Fibroblast of lung (primary cell): ENCODE data around the gene HDAC10. TPM values are rescaled to one million over a fixed set of nuclear protein-coding genes. Genes with fewer than 3 reads are reported as not detected.

ENCODE experiments used
- DNase-seq, 2 donors: peaks; one replicate each; pipeline versions ENCODE4 v3.0.0 to v3.0.0-alpha.2; 2010; ENCODE audit warnings: low read depth in 2 of 2
- H2AFZ ChIP-seq: 2 replicates; pipeline ENCODE4 v1.5.1; 2012; ENCODE audit warnings: low read length, control low read depth, inconsistent platforms
- H3K27ac ChIP-seq: 2 replicates; pipeline ENCODE4 v1.5.1; 2011; ENCODE audit warnings: low read length, control low read depth; ENCODE audit not compliant: insufficient read depth
- H3K27me3 ChIP-seq: 2 replicates; pipeline ENCODE4 v1.5.1; 2011; ENCODE audit warnings: mild to moderate bottlenecking, low read length; ENCODE audit not compliant: control insufficient read depth, insufficient read depth
- H3K36me3 ChIP-seq: 2 replicates; pipeline ENCODE4 v1.5.1; 2011; ENCODE audit warnings: low read length; ENCODE audit not compliant: control insufficient read depth, insufficient read depth
- H3K4me1 ChIP-seq: 2 replicates; pipeline ENCODE4 v1.5.1; 2011; ENCODE audit warnings: low read length; ENCODE audit not compliant: control insufficient read depth, insufficient read depth; ENCODE audit errors: extremely low read depth
- H3K4me2 ChIP-seq: 2 replicates; pipeline ENCODE4 v1.5.1; 2011; ENCODE audit warnings: low read length, control low read depth; ENCODE audit not compliant: insufficient read depth; ENCODE audit errors: extremely low read depth
- H3K4me3 ChIP-seq, 4 experiments: fragments of 200-600 bp in 1 of 4; sonication (generic) in 1 of 4; replicated peaks in 1 of 4; 2 replicates each; pipeline ENCODE4 v1.5.1; 2011 to 2016; ENCODE audit warnings: low read length in 4 of 4, low read depth in 3 of 4, mild to moderate bottlenecking in 3 of 4, control low read depth in 2 of 4, inconsistent platforms in 1 of 4, mixed read lengths in 1 of 4; ENCODE audit not compliant: insufficient read depth in 1 of 4; ENCODE audit errors: control extremely low read depth in 1 of 4
- H3K79me2 ChIP-seq: 2 replicates; pipeline ENCODE4 v1.5.1; 2012; ENCODE audit warnings: mild to moderate bottlenecking, low read length, inconsistent platforms; ENCODE audit not compliant: control insufficient read depth, insufficient read depth
- H3K9ac ChIP-seq: 2 replicates; pipeline ENCODE4 v1.5.1; 2011; ENCODE audit warnings: mild to moderate bottlenecking, low read length, control low read depth; ENCODE audit not compliant: insufficient read depth
- H3K9me3 ChIP-seq: 2 replicates; pipeline ENCODE4 v1.5.1; 2012; ENCODE audit warnings: low read depth, low read length; ENCODE audit not compliant: control insufficient read depth, insufficient read depth
- H4K20me1 ChIP-seq: 2 replicates; pipeline ENCODE4 v1.5.1; 2011; ENCODE audit warnings: low read length; ENCODE audit not compliant: control insufficient read depth, insufficient read depth; ENCODE audit errors: extremely low read depth
- CTCF ChIP-seq, 2 donors: IDR thresholded peaks in 1 of 2; conservative IDR thresholded peaks in 1 of 2; 1 replicate in 1 of 2; 2 replicates in 1 of 2; pipeline ENCODE4 v1.5.1; 2011 to 2012; ENCODE audit warnings: low read length in 2 of 2, control low read depth in 1 of 2, inconsistent platforms in 1 of 2, low read depth in 1 of 2, mild to moderate bottlenecking in 1 of 2
- EZH2 ChIP-seq: IDR thresholded peaks from 2 replicates; pipeline ENCODE4 v1.5.1; 2012; ENCODE audit warnings: low read length, control low read depth, mild to moderate bottlenecking; ENCODE audit errors: missing control alignments
- polyA plus RNA-seq, 2 donors: library from polyadenylated mRNA; depleted of rRNA in 1 of 2; stranded (reverse) in 1 of 2; unstranded in 1 of 2; fragments of >200 nt; gene quantifications; 2 replicates each; pipeline ENCODE4 v1.2.1, GENCODE V29; 2011 to 2012; ENCODE audit warnings: missing spikeins in 1 of 2
- total RNA-seq: library from RNA; depleted of rRNA; stranded (reverse); fragments of >200 nt; gene quantifications from 2 replicates; pipeline ENCODE4 v1.2.1, GENCODE V29; 2014

The HDAC10 gene
- total and polyA plus RNA-seq, 2 donors (not counting 1 experiment from before 2014, with no cell fraction given) = 5.1 to 27.6 TPM

- Histone ChIP-seq H3K4me1 (no peaks in the 10 kb centered on the region), H3K4me3 (no peak overlapping the region), H3K4me2 (no peak overlapping the region), H3K27ac (no peak overlapping the region), H3K9me3 (no peaks in the 10 kb centered on the region), H2AFZ (no peak overlapping the region), H3K79me2 (no peaks in the 10 kb centered on the region), H3K27me3 (no peaks in the 10 kb centered on the region), H3K36me3 (peaks cover 27% of the 10 kb centered on the region), H4K20me1 (no peaks in the 10 kb centered on the region), H3K9ac (no peak overlapping the region)
- no peak for DNase-seq
- no peak for TF ChIP-seq EZH2
- TF ChIP-seq CTCF (conservative IDR thresholded peaks at IDR 0.05 in 1 of 2, IDR thresholded peaks at IDR 0.05 in 1 of 2; ENCODE audit: low read depth in 1 of 2, low read length in 2 of 2) = no peak
Measured at GRCh38 chr22:50227579-50228215, 23.4 kb downstream of the HDAC10 start.

GRCh38 chr22:50226875-50227165, 24.2 kb downstream of the HDAC10 start:
- DNase-seq = no peak
- Histone ChIP-seq H3K36me3 (peaks cover 28% of the 10 kb centered on the region), H3K9me3 (no peaks in the 10 kb centered on the region), H3K4me1 (no peaks in the 10 kb centered on the region), H3K4me2 (no peak overlapping the region), H3K27me3 (no peaks in the 10 kb centered on the region), H3K27ac (no peak overlapping the region), H4K20me1 (no peaks in the 10 kb centered on the region), H3K4me3 (no peak overlapping the region), H3K9ac (no peak overlapping the region), H3K79me2 (no peaks in the 10 kb centered on the region), H2AFZ (no peak overlapping the region)
- TF ChIP-seq EZH2 (no peak), CTCF (conservative IDR thresholded peaks at IDR 0.05 in 1 of 2, IDR thresholded peaks at IDR 0.05 in 1 of 2; ENCODE audit: low read depth in 1 of 2, low read length in 2 of 2) (no peak)

- H3K36me3 ChIP-seq = peaks cover 31% of the 10 kb centered on the region
- no peak for TF ChIP-seq EZH2
- TF ChIP-seq CTCF (conservative IDR thresholded peaks at IDR 0.05 in 1 of 2, IDR thresholded peaks at IDR 0.05 in 1 of 2; ENCODE audit: low read depth in 1 of 2, low read length in 2 of 2) = no peak
- no peaks in the 10 kb centered on the region for H4K20me1 ChIP-seq
- no peaks in the 10 kb centered on the region for H3K79me2 ChIP-seq
- no peak overlapping the region for H3K4me3 ChIP-seq
- no peak overlapping the region for H3K9ac ChIP-seq
- no peak overlapping the region for H3K4me2 ChIP-seq
- H3K27ac ChIP-seq = no peak overlapping the region
- H2AFZ ChIP-seq = no peak overlapping the region
- no peaks in the 10 kb centered on the region for H3K4me1 ChIP-seq
- no peaks in the 10 kb centered on the region for H3K9me3 ChIP-seq
- no peak for DNase-seq
- no peaks in the 10 kb centered on the region for H3K27me3 ChIP-seq
Measured at GRCh38 chr22:50226063-50226874, 24.8 kb downstream of the HDAC10 start.
